Gastrocnemius medialis (tissue), 4 donors: ENCODE measurements around the gene OTOF.

Experiments used
- POLR2A ChIP-seq, 2 donors: fragments of 450-650 bp; IDR thresholded peaks; one replicate each; pipeline ENCODE4 v1.6.1; 2017; ENCODE audit warnings: antibody characterized with exemption in 2 of 2, mild to moderate bottlenecking in 2 of 2, moderate library complexity in 2 of 2
- TF ChIP-seq, protein P1 (sequence below), 5 experiments: fragments of 450-650 bp in 3 of 5; fragments of 200-600 bp in 2 of 5; sonication (generic) in 2 of 5; IDR thresholded peaks in 4 of 5; conservative IDR thresholded peaks in 1 of 5; 1 replicate in 4 of 5; 2 replicates in 1 of 5; pipeline ENCODE4 v1.5.1; 2016 to 2019; ENCODE audit warnings: antibody characterized with exemption in 5 of 5, mild to moderate bottlenecking in 3 of 5, moderate library complexity in 3 of 5

DNA sequence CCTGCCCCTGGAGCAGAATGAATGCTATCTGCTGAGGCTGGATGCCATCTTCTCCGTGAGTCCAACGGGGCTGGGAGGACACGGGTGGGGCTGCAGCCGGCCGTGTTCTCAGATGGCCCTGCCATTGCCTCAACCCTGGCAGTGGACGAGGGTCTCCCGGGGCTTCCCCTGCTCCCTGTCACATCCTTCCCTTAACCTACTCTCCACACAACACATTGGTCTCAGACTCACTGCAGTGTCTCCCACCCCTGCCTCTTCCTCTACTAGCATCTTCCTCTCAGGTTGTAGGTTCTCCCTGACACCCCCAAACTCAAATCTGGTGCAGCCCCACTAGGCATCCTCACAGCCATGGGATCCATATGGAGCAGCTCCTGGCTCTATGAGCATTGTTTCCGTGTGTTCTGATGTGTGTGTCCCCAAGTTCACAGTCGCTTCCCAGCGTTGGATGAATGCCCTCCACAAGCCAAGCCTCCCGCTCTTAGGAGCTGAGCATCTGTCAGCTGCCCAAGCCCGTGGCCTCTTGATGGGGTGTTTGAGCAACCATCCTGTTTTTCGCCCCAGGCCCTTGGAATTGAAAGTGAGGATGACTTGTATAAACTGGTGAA lies 27.8 kb downstream of the OTOF start:
- TF ChIP-seq, protein P1, sequence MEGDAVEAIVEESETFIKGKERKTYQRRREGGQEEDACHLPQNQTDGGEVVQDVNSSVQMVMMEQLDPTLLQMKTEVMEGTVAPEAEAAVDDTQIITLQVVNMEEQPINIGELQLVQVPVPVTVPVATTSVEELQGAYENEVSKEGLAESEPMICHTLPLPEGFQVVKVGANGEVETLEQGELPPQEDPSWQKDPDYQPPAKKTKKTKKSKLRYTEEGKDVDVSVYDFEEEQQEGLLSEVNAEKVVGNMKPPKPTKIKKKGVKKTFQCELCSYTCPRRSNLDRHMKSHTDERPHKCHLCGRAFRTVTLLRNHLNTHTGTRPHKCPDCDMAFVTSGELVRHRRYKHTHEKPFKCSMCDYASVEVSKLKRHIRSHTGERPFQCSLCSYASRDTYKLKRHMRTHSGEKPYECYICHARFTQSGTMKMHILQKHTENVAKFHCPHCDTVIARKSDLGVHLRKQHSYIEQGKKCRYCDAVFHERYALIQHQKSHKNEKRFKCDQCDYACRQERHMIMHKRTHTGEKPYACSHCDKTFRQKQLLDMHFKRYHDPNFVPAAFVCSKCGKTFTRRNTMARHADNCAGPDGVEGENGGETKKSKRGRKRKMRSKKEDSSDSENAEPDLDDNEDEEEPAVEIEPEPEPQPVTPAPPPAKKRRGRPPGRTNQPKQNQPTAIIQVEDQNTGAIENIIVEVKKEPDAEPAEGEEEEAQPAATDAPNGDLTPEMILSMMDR (IDR thresholded peaks at IDR 0.05 in 4 of 5, conservative IDR thresholded peaks at IDR 0.05 in 1 of 5), result no peak
- TF ChIP-seq POLR2A (IDR thresholded peaks at IDR 0.05), result no peak
